ENCODE measurements around the gene APH1A. TPM values are rescaled to one million over a fixed set of nuclear protein-coding genes. Genes with fewer than 3 reads are reported as not detected.

Gene APH1A
- total RNA-seq, 4 donors from 2014 or later: 41.2 to 63.8 (median 54.9) TPM

DNA sequence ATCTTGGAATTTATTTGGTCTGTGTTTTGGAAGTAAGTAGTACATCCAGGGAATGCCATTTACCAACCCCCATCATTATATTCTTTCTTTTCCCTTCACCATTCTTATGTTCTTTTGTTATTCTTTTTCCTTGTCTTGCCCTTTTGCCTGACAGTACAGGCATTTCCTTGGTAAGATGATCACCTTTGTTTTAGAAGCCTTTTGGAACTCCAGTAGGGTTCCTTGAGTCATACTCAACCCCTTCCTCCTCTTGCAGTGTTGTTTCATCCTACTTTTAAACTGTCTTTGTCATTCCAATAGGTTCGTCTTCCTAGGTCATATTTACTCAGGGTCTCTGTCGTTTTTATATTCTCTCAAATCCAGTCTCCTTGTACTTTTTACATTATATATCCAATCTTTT, 34.1 kb upstream of the APH1A start:
- no peak overlapping the region for H3K27ac ChIP-seq
- no peak for TF ChIP-seq POLR2A (IDR thresholded peaks at IDR 0.05)
- TF ChIP-seq, protein P1, sequence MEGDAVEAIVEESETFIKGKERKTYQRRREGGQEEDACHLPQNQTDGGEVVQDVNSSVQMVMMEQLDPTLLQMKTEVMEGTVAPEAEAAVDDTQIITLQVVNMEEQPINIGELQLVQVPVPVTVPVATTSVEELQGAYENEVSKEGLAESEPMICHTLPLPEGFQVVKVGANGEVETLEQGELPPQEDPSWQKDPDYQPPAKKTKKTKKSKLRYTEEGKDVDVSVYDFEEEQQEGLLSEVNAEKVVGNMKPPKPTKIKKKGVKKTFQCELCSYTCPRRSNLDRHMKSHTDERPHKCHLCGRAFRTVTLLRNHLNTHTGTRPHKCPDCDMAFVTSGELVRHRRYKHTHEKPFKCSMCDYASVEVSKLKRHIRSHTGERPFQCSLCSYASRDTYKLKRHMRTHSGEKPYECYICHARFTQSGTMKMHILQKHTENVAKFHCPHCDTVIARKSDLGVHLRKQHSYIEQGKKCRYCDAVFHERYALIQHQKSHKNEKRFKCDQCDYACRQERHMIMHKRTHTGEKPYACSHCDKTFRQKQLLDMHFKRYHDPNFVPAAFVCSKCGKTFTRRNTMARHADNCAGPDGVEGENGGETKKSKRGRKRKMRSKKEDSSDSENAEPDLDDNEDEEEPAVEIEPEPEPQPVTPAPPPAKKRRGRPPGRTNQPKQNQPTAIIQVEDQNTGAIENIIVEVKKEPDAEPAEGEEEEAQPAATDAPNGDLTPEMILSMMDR (IDR thresholded peaks at IDR 0.05 in 4 of 5, conservative IDR thresholded peaks at IDR 0.05 in 1 of 5): no peak
- H3K36me3 ChIP-seq: peaks cover 0 to 43% of the 10 kb centered on the region in 2 donors
- ATAC-seq: no peak
- intact Hi-C loops (cut with DNase I; ENCODE audit: low total_unique reads): no loop called here
- no peaks in the 10 kb centered on the region for H3K27me3 ChIP-seq
- in situ Hi-C loops (cut with MboI; ENCODE audit: low sequenced_read_pairs in 4 of 4): no loop called here
- peaks cover 0 to 4% of the 10 kb centered on the region in 2 donors for H3K4me1 ChIP-seq
- no peaks in the 10 kb centered on the region for H3K9me3 ChIP-seq
- DNase-seq: no peak
- H3K4me3 ChIP-seq: no peak overlapping the region

DNA sequence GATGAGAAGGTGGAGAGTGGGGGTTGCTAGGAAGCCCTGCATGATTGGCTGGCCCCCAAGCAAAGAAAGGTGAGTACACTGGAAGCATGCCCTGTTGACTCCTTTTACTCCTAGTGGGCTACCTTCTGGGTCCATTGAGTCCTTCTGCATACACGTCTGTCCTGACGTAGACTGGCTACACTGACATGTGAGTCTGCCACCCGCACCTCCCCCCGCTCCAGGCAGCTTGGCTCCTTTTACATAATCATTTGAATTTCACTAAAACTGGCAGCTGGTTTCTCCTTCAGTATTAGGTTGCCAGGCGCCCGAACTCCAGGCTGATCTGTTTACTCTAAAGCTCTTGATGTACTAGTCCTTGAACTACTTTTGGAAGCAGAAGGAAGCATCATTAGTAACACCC, 33.5 kb upstream of the APH1A start:
- H3K4me3 ChIP-seq: no peak overlapping the region
- ATAC-seq (no peak), DNase-seq (no peak)
- TF ChIP-seq POLR2A (IDR thresholded peaks at IDR 0.05): no peak
- TF ChIP-seq, protein P1 (IDR thresholded peaks at IDR 0.05 in 4 of 5, conservative IDR thresholded peaks at IDR 0.05 in 1 of 5): no peak
- H3K27ac ChIP-seq: no peak overlapping the region
- H3K4me1 ChIP-seq: peaks cover 0 to 4% of the 10 kb centered on the region in 2 donors
- in situ Hi-C loops (cut with MboI; ENCODE audit: low sequenced_read_pairs in 4 of 4) (no loop called here), intact Hi-C loops (cut with DNase I; ENCODE audit: low total_unique reads) (no loop called here)
- H3K9me3 ChIP-seq: no peaks in the 10 kb centered on the region
- H3K36me3 ChIP-seq: peaks cover 0 to 47% of the 10 kb centered on the region in 2 donors
- H3K27me3 ChIP-seq: no peaks in the 10 kb centered on the region

DNA sequence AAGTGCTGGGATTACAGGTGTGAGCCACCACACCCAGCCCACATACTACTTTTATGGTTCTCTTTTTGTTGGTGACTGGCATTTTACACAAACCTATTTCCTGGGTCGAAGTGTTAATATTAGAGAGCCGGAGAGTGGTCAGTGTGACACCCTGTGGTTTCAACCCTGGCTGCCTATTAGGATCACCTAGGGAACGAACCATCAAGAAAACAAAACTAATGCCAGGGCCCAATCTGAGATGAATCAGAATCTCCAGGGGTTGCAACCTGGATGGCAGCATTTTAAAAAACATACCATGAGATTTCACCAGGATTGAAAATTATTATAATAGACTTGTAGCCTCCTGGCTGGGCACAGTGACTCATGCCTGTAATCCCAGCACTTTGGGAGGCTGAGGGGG, 30.9 kb upstream of the APH1A start:
- Histone ChIP-seq H3K27ac (no peak overlapping the region), H3K27me3 (no peaks in the 10 kb centered on the region), H3K9me3 (no peaks in the 10 kb centered on the region), H3K4me3 (no peak overlapping the region), H3K36me3 (peaks cover 0 to 54% of the 10 kb centered on the region in 2 donors), H3K4me1 (peaks cover under 1 to 4% of the 10 kb centered on the region in 2 donors)
- no peak for TF ChIP-seq POLR2A (IDR thresholded peaks at IDR 0.05)
- DNase-seq: no peak
- no peak for ATAC-seq
- in situ Hi-C loops (cut with MboI; ENCODE audit: low sequenced_read_pairs in 4 of 4) (no loop called here), intact Hi-C loops (cut with DNase I; ENCODE audit: low total_unique reads) (no loop called here)

DNA sequence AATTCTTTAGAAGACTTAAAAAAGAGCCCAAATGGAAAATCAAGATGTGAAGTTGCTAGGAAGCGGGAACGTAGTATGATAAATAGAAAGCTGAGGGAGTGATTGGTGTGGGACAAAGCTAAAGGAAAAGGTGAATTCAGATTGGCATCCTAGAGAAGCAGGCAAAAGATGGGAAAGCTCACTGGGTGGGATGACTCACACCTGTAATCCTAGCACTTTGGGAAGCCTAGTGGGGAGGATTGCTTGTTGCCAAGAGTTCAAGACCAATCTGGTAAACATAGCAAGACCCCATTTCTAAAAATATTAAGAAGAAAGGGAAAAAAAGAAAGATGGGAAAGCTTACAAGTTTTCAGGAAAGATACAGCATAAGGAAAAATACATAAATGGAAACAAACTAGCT, 26.7 kb upstream of the APH1A start:
- no peak overlapping the region for H3K4me3 ChIP-seq
- in situ Hi-C loops (cut with MboI; ENCODE audit: low sequenced_read_pairs in 4 of 4): no loop called here

DNA sequence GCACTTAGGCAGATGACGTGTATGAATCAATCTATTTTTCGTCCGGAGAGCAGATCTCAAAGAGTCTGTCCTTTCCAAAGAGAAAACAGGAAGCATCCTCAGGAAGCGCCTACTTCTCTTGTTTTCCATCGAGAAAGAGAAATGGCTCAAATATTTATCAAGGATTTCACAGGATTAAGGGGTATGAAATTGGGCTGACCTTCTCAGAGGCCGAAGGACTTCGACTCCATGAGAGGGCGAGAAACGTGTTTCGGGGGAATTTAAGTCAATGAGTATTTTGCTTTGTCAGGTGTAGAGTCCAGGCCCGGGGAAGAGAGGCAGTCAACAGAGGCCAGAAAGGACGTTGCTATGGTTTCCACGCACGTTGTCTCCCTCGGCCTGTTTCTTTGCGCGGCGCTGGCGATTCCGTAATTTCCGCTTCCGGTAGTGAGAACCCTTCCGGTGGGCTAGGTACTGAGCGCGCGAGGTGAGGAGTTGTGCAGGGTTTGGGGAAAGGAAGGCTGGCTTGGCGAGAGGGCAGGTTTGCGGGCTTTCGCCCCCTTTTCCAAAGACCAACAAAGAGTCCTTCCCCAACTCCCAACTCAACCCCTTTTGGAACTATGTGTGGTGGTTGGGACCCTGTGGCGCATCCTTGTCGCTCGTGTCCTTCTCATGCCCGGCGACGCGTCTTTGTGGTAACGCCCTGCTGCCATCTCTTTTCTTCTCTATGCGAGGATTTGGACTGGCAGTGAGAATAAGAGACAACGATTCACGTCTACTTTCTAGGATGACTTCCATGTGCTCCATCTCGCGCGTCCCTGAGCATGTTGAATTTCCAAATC, 24.8 kb upstream of the APH1A start, which contains the start of gene MRPS21:
MRPS21 (plus strand) TSS at position 429 of the 821 bp plus-strand sequence. CDS start 506 bp downstream, outside the sequence.
- TF ChIP-seq POLR2A (IDR thresholded peaks at IDR 0.05): peak; percentile 40 to 78
- TF ChIP-seq, protein P1 (IDR thresholded peaks at IDR 0.05 in 4 of 5, conservative IDR thresholded peaks at IDR 0.05 in 1 of 5): no peak
- intact Hi-C loops (cut with DNase I; ENCODE audit: low total_unique reads): no loop called here
- Histone ChIP-seq H3K36me3 (peaks cover 0 to 18% of the 10 kb centered on the region in 2 donors), H3K4me3 (peak within 1 kb of the TSS; percentile 76 to 90 (median 84)), H3K27ac (peak within 1 kb of the TSS; percentile 82 to 88 (median 84)), H3K4me1 (peaks cover 7 to 13% of the 10 kb centered on the region in 2 donors), H3K27me3 (no peaks in the 10 kb centered on the region), H3K9me3 (no peaks in the 10 kb centered on the region)
- DNase-seq (peak; percentile 86 to 90), ATAC-seq (peak; percentile 99)
- in situ Hi-C loops (cut with MboI; ENCODE audit: low sequenced_read_pairs in 4 of 4): no loop called here

More for the DNA sequence above, 26.7 kb upstream of the APH1A start:
- Histone ChIP-seq H3K27me3 (no peaks in the 10 kb centered on the region), H3K4me1 (peaks cover 7 to 13% of the 10 kb centered on the region in 2 donors), H3K27ac (no peak overlapping the region), H3K9me3 (no peaks in the 10 kb centered on the region), H3K36me3 (peaks cover 0 to 36% of the 10 kb centered on the region in 2 donors)
- TF ChIP-seq, protein P1 (IDR thresholded peaks at IDR 0.05 in 4 of 5, conservative IDR thresholded peaks at IDR 0.05 in 1 of 5): no peak
- DNase-seq (no peak), ATAC-seq (no peak)
- intact Hi-C loops (cut with DNase I; ENCODE audit: low total_unique reads): no loop called here
